Measurements from ENCODE around the gene EXOC2.

DNA sequence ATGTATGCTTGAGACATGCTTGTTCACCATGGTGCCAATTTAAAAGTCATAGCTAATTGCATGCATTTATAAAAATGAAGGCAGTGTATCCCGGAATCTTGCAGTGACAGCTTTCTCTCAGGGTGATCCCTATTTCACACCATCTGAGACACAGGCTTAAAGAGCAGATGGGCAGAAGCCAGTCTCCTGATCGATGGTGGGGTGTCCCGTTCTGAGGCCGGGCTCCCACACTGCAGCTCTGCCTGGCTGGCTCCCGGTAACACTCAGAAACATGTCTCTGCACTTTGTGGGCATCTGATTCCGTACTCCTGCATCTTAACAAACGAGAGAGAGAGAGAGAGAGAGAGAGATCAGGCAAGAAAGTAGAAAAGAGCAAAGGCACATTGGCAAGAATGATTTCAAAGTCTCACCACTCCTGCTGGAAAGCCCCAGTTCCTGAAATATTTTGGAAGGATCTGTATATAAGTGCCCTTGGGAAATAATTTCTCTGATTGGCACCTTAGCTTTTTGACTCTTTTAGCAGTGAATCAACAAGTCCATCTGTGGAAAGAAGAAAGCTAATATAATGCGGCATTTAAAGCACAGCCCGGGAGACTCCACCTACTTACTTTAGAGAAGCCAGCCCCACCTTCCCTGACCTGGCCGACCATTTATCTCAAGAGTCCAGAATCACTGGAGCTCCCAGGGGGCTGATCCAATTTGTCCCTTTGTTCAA is 36.8 kb upstream of the EXOC2 start:
- TF ChIP-seq POLR2A (IDR thresholded peaks at IDR 0.05): no peak
- TF ChIP-seq, protein P1, sequence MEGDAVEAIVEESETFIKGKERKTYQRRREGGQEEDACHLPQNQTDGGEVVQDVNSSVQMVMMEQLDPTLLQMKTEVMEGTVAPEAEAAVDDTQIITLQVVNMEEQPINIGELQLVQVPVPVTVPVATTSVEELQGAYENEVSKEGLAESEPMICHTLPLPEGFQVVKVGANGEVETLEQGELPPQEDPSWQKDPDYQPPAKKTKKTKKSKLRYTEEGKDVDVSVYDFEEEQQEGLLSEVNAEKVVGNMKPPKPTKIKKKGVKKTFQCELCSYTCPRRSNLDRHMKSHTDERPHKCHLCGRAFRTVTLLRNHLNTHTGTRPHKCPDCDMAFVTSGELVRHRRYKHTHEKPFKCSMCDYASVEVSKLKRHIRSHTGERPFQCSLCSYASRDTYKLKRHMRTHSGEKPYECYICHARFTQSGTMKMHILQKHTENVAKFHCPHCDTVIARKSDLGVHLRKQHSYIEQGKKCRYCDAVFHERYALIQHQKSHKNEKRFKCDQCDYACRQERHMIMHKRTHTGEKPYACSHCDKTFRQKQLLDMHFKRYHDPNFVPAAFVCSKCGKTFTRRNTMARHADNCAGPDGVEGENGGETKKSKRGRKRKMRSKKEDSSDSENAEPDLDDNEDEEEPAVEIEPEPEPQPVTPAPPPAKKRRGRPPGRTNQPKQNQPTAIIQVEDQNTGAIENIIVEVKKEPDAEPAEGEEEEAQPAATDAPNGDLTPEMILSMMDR (IDR thresholded peaks at IDR 0.05): no peak

All from lower leg skin (tissue), 3 donors.